Skin epidermis (tissue), 12 donors: ENCODE data around the gene LINC01488.

Source experiments
- H3K27ac ChIP-seq, 21 experiments: fragments of 200-600 bp; sonication (generic) in 11 of 21; one replicate each; pipeline ENCODE4 v1.5.0; 2020; ENCODE audit warnings: mild to moderate bottlenecking in 3 of 21, inconsistent platforms in 2 of 21, moderate library complexity in 2 of 21
- H3K4me3 ChIP-seq, 7 experiments: fragments of 200-600 bp; sonication (generic) in 2 of 7; one replicate each; pipeline ENCODE4 v1.5.0; 2020; ENCODE audit warnings: inconsistent platforms in 2 of 7, mild to moderate bottlenecking in 2 of 7, moderate library complexity in 1 of 7

The LINC01488 gene

DNA sequence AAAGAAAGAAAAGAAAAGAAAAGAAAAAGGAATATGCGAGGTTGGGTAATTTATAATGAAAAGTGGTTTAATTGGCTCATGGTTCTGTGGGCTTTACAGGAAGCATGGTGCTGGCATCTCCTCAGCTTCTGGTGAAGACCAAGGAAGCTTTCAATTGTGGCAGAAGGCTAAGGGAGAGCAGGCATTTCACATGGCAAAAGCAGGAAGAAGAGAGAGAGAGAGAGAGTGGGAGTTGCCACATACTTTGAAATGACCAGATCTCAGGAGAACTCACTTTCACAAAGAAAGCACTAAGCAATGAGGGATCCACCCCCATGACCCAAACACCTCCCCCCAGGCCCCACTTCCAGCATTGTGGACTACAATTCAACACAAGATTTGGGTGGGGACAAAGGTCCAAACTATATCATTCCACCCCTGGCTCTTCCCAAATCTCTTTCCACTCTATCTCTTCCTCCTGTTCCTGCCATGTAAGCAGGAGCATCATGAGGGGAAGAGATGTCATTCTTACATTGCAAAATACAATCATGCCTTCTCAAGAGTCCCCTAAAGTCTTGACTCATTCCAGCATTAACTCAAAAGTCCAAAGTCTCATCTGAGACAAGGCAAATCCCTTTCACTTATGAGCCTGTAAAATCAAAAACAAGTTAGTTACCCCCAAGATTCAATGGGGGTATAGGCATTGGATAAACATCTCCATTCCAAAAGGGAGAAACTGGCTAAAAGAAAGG is 38.9 kb downstream of the LINC01488 start:
- Histone ChIP-seq H3K4me3 (no peak overlapping the region), H3K27ac (no peak overlapping the region)

- no peak overlapping the region for H3K4me3 ChIP-seq
- no peak overlapping the region for H3K27ac ChIP-seq
These were observed 40.0 kb downstream of the LINC01488 start for GRCh38 chr11:69521457-69521856.

- no peak overlapping the region for H3K4me3 ChIP-seq
- H3K27ac ChIP-seq: no peak overlapping the region
These were observed 42.0 kb downstream of the LINC01488 start for GRCh38 chr11:69523453-69523852.

GRCh38 chr11:69524291-69524882 is 42.9 kb downstream of the LINC01488 start:
- Histone ChIP-seq H3K4me3 (no peak overlapping the region), H3K27ac (no peak overlapping the region)

DNA sequence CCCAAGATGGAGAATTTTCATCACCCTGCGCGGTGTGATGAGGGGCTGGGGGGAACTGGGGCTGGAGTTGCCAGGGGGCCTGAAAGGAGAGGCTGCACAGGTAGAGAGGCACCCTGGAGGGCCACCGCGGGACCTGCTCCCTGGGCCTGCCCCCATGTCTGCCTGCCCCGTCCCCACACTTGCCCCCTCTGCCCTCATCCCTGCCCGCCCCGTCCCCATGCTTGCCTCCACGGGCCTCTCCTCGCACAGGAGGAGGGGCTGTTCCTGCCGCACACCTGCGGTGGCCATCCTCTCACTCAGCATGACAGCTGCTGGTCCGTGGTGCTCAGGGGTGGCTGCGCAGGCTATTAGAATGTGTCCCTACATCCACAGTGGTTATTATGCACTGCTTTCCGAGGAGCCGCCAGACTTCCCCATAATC is 43.5 kb downstream of the LINC01488 start:
- H3K4me3 ChIP-seq: no peak overlapping the region
- H3K27ac ChIP-seq: no peak overlapping the region

DNA sequence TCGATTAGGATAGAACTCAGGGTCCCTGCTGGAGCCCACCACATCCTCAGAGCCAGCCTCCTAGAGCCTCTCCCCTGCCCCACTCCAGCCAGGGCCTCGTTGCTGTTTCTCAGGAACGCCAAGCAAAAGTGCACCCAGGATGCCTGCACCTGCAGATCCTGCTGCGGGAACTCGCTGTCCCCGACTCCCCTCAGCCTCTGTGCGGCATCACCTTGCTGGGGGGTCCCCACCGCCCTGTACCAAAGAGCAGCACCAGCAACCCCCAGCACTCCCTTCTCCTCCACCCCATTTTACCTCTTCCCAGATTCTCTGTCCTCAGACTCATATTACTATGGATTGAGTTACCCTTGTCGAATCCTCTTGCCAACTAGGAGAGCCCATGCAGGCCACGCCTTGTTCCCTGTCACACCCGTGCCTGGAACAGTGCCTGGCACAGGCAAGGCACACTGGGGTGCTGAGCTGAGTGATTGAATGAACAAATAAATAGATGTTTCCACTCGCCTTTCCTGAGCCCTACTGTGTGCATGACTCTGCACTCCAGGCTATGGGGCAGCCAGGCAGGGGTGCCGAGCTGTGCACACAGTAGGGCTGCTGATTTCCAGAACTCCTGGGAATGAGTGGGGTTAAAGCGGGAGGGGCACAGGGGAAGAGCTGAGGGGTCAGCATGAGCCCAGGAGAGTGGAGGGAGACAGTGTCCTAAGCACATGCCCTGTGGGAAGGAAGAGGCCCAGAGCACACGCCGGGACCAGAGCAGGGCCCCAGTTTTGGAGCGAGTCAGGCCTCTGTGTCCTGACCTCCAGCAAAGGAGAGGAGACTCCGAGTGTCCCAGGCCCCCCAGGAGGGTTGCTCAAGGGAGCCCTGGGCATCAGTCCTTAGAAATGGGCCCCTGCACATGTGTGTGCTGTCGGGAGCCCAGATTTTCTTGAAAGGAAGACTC is 44.3 kb downstream of the LINC01488 start:
- H3K4me3 ChIP-seq: no peak overlapping the region

DNA sequence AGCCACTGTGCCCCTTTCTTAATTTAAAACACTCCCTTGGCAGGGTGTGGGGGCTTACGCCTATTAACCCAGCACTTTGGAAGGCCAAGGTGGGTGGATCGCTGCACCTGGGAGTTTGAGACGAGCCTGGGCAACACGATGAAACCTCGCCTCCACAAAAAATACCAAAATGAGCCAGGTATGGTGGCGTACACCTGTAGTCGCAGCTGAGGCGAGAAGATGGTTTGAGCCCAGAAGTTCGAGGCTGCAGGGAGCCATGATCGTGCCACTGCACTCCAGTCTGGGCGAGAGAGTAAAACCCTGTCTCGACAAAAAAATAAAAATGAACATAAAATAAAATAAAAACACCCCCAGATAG is 45.0 kb downstream of the LINC01488 start:
- Histone ChIP-seq H3K4me3 (no peak overlapping the region), H3K27ac (no peak overlapping the region)

More for the DNA sequence above, 44.3 kb downstream of the LINC01488 start:
- H3K27ac ChIP-seq: no peak overlapping the region

GRCh38 chr11:69529001-69529400 is 47.5 kb downstream of the LINC01488 start:
- H3K27ac ChIP-seq: no peak overlapping the region
- no peak overlapping the region for H3K4me3 ChIP-seq

DNA sequence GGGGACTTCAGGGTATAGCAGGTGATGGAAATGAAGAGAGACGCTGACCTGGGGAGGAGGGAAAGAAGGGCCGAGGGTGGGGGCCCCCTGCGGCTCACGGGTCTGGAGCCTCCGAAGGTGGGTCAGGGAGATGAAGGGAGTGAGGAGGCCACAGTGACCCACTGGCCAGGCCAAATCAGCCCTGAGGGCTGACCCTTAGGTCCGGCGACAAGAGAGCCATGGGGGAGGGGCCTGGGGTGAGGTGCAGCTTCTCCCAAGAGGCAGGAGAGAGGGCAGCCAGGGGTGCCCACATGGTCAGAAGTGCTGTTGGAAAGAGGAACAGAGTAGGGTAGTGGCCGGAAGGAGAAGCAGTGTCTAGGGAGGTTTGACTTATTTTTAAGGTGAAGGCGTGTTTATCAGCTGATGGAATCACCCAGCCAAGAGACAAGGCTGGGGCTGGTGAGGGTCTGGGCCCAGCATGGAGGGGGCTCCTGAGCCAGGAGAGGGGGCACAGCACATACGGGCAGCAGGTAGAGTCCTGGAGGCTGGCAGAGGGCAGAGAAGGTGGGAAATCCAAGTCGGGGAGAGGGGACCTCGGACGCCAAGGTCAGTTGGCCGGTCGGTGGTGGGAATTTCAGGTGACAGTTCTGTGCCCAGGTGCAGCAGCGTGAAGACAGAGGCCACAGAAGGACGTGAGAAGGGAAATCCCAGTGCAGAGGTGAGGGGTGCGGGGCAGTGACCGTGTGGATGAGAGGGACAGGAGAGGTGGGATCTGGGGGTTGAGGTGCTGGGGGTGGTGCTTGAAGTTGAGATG is 49.0 kb downstream of the LINC01488 start:
- H3K4me3 ChIP-seq: no peak overlapping the region
- H3K27ac ChIP-seq: peak overlapping the region in 1 of 21 experiments; percentile 47

- Histone ChIP-seq H3K4me3 (no peak overlapping the region), H3K27ac (no peak overlapping the region)
These were observed 49.7 kb downstream of the LINC01488 start for GRCh38 chr11:69531071-69531716.

DNA sequence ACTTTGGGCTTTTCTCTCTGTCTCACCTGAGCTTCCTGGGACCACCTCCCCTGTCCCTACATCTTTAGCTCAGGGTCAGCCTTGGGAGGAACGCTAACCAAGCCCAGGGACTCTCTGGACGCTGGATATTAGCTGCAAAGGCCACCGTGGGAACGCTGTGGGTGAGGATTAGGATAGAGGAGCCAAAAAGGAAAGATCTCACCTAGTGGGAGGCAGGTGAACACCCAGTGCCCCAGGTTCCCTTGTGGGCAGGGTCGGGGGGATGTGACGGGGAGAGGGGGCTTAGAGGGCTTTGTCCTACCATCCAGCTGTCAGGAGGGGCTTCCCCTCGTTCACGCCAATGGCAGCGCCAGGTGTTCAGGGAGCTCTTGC is 50.2 kb downstream of the LINC01488 start:
- no peak overlapping the region for H3K4me3 ChIP-seq
- H3K27ac ChIP-seq: no peak overlapping the region

GRCh38 chr11:69533296-69534165 is 52.1 kb downstream of the LINC01488 start:
- H3K4me3 ChIP-seq: no peak overlapping the region
- no peak overlapping the region for H3K27ac ChIP-seq

- Histone ChIP-seq H3K27ac (no peak overlapping the region), H3K4me3 (no peak overlapping the region)
These were observed 52.7 kb downstream of the LINC01488 start for GRCh38 chr11:69534166-69534530.

DNA sequence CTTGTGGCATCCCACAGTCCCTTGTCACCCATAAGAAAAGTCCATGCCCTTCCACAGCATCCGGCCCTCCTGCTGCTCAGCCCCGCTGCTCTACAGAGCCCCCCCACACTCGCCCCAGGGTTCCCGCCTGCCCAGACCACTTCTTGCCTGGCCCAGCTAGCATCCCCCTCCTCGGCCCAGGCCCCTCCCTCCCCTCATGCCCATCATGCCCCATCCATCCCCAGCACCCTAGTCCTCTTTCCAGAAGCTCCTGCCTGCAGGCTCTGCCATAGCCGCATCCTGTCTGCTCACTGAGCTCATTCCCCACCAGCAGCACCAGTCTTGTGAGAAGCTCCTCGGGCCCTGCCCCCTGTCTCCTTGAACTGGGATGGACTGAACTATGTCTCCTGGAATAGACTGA is 54.4 kb downstream of the LINC01488 start:
- H3K4me3 ChIP-seq: no peak overlapping the region
- no peak overlapping the region for H3K27ac ChIP-seq

DNA sequence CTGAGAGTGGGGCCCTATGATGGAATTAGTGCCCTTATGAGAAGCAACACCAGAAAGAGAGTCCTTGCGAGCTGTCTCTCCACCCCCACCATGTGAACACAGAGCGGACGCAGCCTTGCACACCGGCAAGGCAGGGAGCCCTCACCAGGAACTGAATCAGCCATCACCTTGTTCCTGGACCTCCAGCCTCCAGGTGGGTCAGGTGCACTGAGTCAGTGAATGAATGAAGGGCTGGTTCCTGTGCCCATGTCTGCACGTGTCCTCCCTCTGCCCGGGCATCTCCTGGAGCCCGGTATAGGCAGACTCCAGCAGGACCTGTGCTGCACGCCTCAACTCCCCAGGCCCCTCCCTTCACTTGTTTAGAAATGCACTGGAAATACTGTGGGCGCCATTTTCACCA is 54.9 kb downstream of the LINC01488 start:
- no peak overlapping the region for H3K27ac ChIP-seq
- H3K4me3 ChIP-seq: no peak overlapping the region

DNA sequence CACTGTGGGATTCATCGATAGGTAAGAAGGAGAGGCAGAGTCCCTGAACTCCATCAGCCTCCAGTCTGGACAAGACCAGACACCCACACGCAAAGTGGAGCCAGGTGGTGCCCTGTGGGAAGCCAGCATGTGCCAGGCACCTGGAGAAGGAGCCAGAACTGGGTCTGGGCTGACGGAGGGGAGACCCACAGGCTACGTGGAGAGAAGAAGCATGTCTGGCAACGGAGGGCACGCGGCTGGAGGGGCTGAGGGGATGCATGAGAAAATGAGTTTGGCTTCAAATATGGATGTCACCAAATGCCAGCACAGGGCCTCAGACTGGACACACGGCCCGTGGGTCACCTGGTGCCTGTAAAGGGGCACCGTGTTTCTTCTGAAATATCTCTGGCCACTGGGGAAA is 55.7 kb downstream of the LINC01488 start:
- Histone ChIP-seq H3K4me3 (no peak overlapping the region), H3K27ac (no peak overlapping the region)

DNA sequence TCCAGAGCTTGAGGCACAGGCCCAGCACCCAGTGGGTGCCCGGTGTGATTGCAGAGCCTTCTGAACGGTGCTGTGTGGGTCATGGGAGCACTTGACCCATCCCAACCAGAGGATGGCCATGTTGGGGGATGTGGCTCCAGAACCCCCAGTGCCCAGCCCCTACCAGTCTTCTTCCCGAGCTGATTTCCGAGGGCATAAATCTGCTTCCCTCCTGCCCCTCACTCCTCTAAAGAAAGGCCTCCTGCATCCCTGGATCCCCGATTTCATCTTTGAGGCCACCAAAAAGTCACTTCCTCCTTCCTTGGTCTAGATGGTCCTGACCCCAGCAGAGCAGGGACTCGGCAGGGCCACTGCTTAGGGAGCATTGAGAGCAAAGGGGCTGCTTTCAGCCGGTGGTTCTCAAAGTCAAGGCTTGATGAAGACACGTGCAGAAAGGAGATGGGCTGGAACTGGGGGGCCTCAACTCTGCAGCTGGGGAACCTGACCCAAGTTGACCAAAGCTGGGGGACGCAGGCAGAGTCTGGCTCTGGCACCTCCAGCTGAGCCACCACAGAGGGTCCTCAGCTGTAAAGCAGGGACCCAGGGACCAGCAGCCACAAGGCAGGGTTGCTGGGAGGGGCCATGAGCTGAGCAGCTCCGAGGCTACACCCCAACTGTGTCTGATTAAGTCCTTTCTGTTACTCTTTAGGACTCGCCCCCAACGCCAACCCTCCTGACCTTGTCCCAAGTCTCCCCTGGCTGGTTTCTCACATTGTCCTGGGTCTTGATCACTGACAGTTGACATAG is 56.6 kb downstream of the LINC01488 start:
- peak overlapping the region in 1 of 21 experiments; percentile 30 for H3K27ac ChIP-seq
- H3K4me3 ChIP-seq: no peak overlapping the region

GRCh38 chr11:69538854-69539253 is 57.4 kb downstream of the LINC01488 start:
- Histone ChIP-seq H3K27ac (peak overlapping the region in 9 of 21 experiments; percentile 16 to 72 (median 50)), H3K4me3 (no peak overlapping the region)
